ENCODE measurements around the gene VPS37D. TPM values are rescaled to one million over a fixed set of nuclear protein-coding genes. Genes with fewer than 3 reads are reported as not detected.
A peak's percentile ranks its signal among the peaks of the same experiment; 100 is the strongest.

Gene VPS37D
- total and polyA plus RNA-seq, 2 of the 4 experiments (the other 2 are of a cell fraction): 2.3 to 3.1 TPM

- Histone ChIP-seq H2AK9ac (replicated peaks; ENCODE audit: low read depth, low read length, poor library complexity) (no peak overlapping the region), H3K9me1 (ENCODE audit: insufficient read depth, low read length) (no peaks in the 10 kb centered on the region), H3K4me3 (ENCODE audit: insufficient read depth, low read depth, low read length) (no peak overlapping the region), H3K4me2 (ENCODE audit: low read depth, low read length) (no peak overlapping the region), H4K8ac (ENCODE audit: low read depth in 2 of 2, low read length in 2 of 2) (no peak overlapping the region), H3K27ac (ENCODE audit: insufficient read depth, low read length) (no peak overlapping the region), H3K27me3 (ENCODE audit: control insufficient read depth, insufficient read depth, low read length) (peaks cover 71% of the 10 kb centered on the region), H3K14ac (replicated peaks; ENCODE audit: low read depth, low read length) (no peak overlapping the region), H3K36me3 (ENCODE audit: control insufficient read depth, insufficient read depth, low read length) (no peaks in the 10 kb centered on the region), H3K4ac (ENCODE audit: low read depth, low read length) (no peak overlapping the region), H2BK5ac (ENCODE audit: low read depth, low read length, poor library complexity, severe bottlenecking) (no peak overlapping the region), H3K9ac (ENCODE audit: low read depth, low read length) (no peak overlapping the region), H3K4me1 (ENCODE audit: control insufficient read depth, insufficient read depth, low read length) (peaks cover 5% of the 10 kb centered on the region; the same call in 1 of the 2 replicates), H2BK15ac (ENCODE audit: low read depth, low read length) (no peak overlapping the region), H3K79me1 (ENCODE audit: low read depth in 1 of 2, low read length in 2 of 2) (no peaks in the 10 kb centered on the region), H2BK120ac (ENCODE audit: low read depth, low read length) (no peak overlapping the region), H2AK5ac (ENCODE audit: low read depth, low read length) (no peak overlapping the region; the same call in 1 of the 2 replicates), H4K5ac (ENCODE audit: low read depth, low read length) (no peak overlapping the region), H3K18ac (ENCODE audit: low read depth, low read length) (no peak overlapping the region), H4K91ac (ENCODE audit: insufficient read depth, low read depth, low read length) (no peak overlapping the region), H2AFZ (replicated peaks; ENCODE audit: low read length, poor library complexity) (no peak overlapping the region), H2BK20ac (ENCODE audit: low read depth, low read length) (no peak overlapping the region), H3K9me3 (ENCODE audit: control insufficient read depth, insufficient read depth, low read length) (no peaks in the 10 kb centered on the region), H3K23ac (ENCODE audit: low read depth, low read length) (no peak overlapping the region), H4K20me1 (ENCODE audit: insufficient read depth, low read length) (no peaks in the 10 kb centered on the region), H3K56ac (ENCODE audit: extremely low read depth, insufficient read depth, low read length) (no peak overlapping the region)
- peak; percentile 6; the same call in 1 of the 2 replicates for ATAC-seq (ENCODE audit: low read depth)
- WGBS, 2 experiments (ENCODE audit: extremely low coverage in 2 of 2, insufficient read length in 1 of 2): no CpG with 5 or more reads among the region's 3 CpGs
- intact Hi-C loops (cut with micrococcal nuclease): loop anchor here (5.0 kb wide), 1 partner anchor 40 kb away; the partner anchor contains the start of gene VPS37D
- DNase-seq: peak; percentile 22
- ChIA-PET POLR2A (ENCODE audit: unreplicated experiment) (no interaction called here), CTCF (interaction anchor here (1.3 kb wide), 1 partner anchor 99 kb away, joined by 3 read pairs; no protein-coding TSS in a partner anchor)
- dilution Hi-C loops (cut with HindIII; ENCODE audit: low sequenced_read_pairs, unreplicated experiment): no loop called here
- in situ Hi-C loops (cut with MboI; ENCODE audit: low sequenced_read_pairs): no loop called here
- TF ChIP-seq CTCF (conservative IDR thresholded peaks at IDR 0.05; ENCODE audit: low read depth, low read length): 0 out of 2 replicates have a peak, but pooled peaks have one; percentile 15
- TF ChIP-seq CEBPB (IDR thresholded peaks at IDR 0.05; ENCODE audit: low read depth, low read length): no peak
- no peak for TF ChIP-seq RFX5 (IDR thresholded peaks at IDR 0.05; ENCODE audit: low read depth, low read length)
- TF ChIP-seq SMC3 (IDR thresholded peaks at IDR 0.05; ENCODE audit: low read depth, low read length): no peak
- TF ChIP-seq POLR2A (IDR thresholded peaks at IDR 0.05; ENCODE audit: low read depth, low read length): no peak
- no TSS peak for BruUV-seq (replicated peaks)
Observed at GRCh38 chr7:73626814-73627213, 40.8 kb upstream of the VPS37D start.

Data from IMR-90 (cell line).